NCI-H2107 treated with DMSO at 0.1 percent for 48 hours (cell line): ENCODE measurements around the gene RNASEH2A.

ENCODE experiments used
- DNase-seq: peaks from one replicate; lab custom pipeline; 2025; ENCODE audit not compliant: unreplicated experiment; lab: John Stamatoyannopoulos, UW

RNASEH2A gene

GRCh38 chr19:12806242-12807081 lies at the start of gene RNASEH2A:
RNASEH2A (plus strand) TSS chr19:12806584; CDS start chr19:12806674, 90 bp downstream.
- peak; percentile 67 for DNase-seq

GRCh38 chr19:12757544-12758274 lies 48.7 kb upstream of the RNASEH2A start:
- no peak for DNase-seq

- no peak for DNase-seq
Observed at GRCh38 chr19:12759686-12760085, 46.7 kb upstream of the RNASEH2A start.

GRCh38 chr19:12763100-12763499 lies 43.3 kb upstream of the RNASEH2A start:
- no peak for DNase-seq

GRCh38 chr19:12764698-12765097 lies 41.7 kb upstream of the RNASEH2A start:
- DNase-seq, result no peak

GRCh38 chr19:12766051-12766521 lies 40.3 kb upstream of the RNASEH2A start:
- DNase-seq, result peak; percentile 41

GRCh38 chr19:12767150-12767549 lies 39.2 kb upstream of the RNASEH2A start:
- DNase-seq, result no peak

GRCh38 chr19:12767666-12768065 lies 38.7 kb upstream of the RNASEH2A start:
- DNase-seq, result no peak

- DNase-seq, result peak; percentile 12
Observed at GRCh38 chr19:12769689-12770088, 36.7 kb upstream of the RNASEH2A start.

GRCh38 chr19:12770922-12771321 lies 35.5 kb upstream of the RNASEH2A start:
- DNase-seq, result no peak

- DNase-seq, result no peak
Observed at GRCh38 chr19:12772323-12772722, 34.1 kb upstream of the RNASEH2A start.

GRCh38 chr19:12773571-12773970 lies 32.8 kb upstream of the RNASEH2A start:
- DNase-seq, result no peak

- peak; percentile 55 for DNase-seq
Observed at GRCh38 chr19:12774588-12775555, 31.5 kb upstream of the RNASEH2A start, which contains the start of gene HOOK2. HOOK2 (minus strand) TSS chr19:12775552; CDS start chr19:12775449, 103 bp downstream.

- DNase-seq, result peak; percentile 80
Observed at GRCh38 chr19:12777217-12778016, 29.0 kb upstream of the RNASEH2A start.

GRCh38 chr19:12778017-12778904 lies 28.1 kb upstream of the RNASEH2A start:
- peak; percentile 65 for DNase-seq

- no peak for DNase-seq
Observed at GRCh38 chr19:12778905-12779161, 27.6 kb upstream of the RNASEH2A start.

- peak; percentile 25 for DNase-seq
Observed at GRCh38 chr19:12779162-12779993, 27.0 kb upstream of the RNASEH2A start.

- DNase-seq, result no peak
Observed at GRCh38 chr19:12782174-12782423, 24.3 kb upstream of the RNASEH2A start.
